GM19395 (cell line): ENCODE results near the gene SCFD2.
A peak's percentile ranks its signal among the peaks of the same experiment; 100 is the strongest.
"Not testable (repeated sequence)": the region's sequence is repeated elsewhere in the genome, so short reads cannot be mapped to it uniquely, and the experiment has no call there.

Experiments used
- ATAC-seq: cut with Tn5 transposase; IDR thresholded peaks from one replicate; pipeline ENCODE4 v1.9.1; 2021; ENCODE audit warnings: mild to moderate bottlenecking, moderate library complexity; ENCODE audit not compliant: unreplicated experiment

The SCFD2 gene

DNA sequence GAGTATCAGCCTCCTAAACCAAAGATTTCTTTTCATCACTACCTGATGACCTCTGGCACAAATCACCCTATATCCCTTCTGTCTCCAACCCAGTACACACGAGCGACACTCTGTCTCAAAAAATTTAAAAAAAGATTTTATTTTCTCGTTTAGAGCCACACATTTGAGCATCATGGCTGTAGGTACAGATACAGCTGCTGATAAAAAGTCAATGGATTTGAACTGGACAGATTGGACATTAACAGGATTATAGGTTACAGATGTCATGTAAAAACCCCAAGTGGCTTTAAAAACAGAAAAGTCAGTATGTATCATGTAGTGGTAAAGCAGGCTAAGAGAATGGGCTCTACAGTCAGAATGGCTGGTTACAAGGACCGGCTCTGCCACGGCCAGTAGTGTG, 171.1 kb downstream of the SCFD2 start:
- no peak for ATAC-seq

DNA sequence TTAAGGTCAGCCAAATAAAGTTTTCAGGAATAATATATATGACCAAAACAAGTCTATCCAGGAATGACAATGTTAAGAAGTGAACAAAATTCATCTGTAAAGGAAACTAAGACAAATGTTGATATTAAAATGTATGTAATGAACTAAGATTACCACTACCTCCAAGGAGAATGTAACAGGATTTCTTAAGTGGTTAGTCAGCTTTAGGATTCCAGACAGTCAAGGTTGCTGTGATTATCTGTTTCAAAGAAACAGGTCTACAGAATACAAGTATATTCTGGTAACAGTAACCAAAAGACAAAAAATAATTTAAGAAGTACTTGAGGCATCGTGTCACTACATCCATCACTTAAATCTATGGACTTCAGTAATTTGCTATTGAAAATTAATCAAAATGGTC, 172.8 kb downstream of the SCFD2 start:
- no peak for ATAC-seq

DNA sequence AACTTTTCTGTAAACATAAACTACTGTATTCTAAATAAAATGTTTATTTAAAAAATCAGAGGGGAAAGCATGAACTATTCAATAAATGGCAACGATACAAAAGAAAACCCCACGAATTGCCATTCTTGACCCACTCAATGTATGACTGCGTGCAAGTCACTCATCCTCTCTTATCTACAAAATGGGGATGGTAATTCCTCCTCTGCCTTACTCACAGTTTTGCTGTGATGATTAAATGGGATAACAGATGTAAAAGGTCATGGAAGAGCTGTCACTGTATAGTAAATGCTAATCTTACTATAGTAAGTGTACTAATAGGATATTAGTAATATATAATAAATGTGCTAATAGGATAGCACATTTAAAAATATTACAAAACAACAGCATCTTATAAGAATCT, 173.4 kb downstream of the SCFD2 start:
- no peak for ATAC-seq

DNA sequence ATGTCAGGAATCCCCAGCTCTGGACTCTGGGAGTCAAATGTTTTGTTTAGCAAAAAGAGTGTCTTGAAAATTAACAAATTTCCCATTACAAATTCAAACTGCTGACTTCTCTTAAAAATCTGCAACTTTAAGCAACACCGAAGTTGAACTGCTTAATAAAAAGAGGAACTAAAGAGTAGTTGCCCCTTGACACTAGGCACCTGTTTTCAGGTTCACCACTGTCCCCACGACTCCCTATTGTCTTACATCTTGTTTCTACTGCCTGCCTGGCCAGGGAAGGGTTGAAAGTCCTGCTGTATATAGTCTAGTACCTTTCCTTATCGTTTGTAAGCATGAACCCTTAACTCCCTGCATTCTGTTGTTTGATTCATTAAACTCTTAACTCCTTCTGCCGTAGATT, 173.9 kb downstream of the SCFD2 start:
- no peak for ATAC-seq

DNA sequence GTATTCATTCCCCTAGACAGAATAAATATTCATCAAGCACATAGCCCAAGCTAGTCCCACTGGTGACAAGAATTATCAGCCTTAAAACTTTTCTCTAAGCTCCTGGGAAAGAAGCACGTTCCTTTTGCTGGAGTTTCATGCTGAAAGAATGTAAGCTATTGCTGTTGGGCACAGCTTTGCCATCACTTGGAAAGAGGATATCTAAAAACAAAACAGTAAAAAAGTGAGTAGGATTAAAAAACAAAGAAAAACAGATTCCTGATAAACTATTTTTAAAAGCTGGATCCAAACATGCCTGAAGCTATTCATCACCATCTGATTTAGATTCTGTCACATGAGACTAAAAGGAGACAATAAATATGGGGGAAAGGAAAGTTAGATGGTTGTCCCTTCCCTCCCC, 176.8 kb downstream of the SCFD2 start:
- no peak for ATAC-seq

DNA sequence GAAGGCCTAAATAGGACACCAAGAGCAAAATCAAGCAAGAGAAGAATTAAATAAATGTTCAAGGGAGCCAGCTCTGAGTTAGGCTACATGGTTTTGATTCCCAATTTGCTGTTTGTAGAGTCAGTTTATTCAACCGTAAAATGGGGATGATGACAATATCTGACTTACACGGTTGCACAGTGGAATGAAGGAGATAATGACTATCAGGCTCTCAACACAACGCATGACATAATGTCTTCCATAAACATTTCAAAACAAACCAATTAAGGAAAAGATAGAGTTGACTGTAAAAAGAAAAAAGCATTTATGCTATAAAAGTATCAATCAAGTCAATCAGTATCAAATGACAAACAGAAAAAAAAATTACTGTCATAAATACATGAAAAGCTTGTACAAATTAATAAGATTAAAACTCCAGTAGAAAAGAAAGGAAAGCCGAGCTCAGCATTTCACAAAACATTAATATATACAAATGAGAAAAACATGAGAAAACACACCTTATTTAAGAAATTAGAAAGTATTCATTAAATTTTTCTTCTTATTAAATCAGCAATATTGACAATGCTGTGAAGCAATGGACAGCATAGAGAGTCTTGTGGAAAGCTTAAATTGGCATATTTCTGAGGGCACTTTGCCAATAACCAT, 179.0 kb downstream of the SCFD2 start:
- no peak for ATAC-seq

DNA sequence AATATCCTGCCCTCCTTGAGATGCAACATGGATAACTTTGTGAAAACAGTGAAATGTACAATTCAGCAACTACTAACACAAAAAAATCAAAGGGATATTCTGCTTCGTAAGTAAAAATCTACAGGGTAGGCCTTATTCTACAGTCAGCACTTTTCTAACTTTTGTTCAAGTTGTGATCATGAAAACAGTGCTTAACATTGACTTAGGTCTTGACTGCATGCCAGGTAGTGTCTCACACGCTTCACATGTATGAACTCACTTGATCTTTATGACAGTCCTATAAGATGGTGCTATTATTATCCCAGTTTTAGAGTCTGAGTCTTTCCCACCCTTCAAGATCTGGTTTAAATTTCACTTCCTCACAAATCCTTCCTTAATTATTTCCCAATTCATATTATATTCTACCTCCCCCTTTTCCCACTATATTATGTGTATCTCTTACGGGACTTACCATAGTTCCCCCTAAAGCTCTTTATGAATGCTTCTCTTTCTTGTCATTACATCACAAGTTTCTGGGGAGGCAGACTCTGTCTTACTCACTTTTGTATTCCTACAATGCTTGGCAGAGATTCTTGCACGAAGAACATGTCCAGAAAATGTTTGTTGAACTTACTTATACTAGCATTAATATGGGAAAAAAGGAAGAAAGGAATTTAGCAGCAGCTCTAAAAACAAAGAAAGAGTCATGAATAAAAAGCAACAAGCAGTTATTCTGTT, 179.8 kb downstream of the SCFD2 start:
- ATAC-seq = no peak

DNA sequence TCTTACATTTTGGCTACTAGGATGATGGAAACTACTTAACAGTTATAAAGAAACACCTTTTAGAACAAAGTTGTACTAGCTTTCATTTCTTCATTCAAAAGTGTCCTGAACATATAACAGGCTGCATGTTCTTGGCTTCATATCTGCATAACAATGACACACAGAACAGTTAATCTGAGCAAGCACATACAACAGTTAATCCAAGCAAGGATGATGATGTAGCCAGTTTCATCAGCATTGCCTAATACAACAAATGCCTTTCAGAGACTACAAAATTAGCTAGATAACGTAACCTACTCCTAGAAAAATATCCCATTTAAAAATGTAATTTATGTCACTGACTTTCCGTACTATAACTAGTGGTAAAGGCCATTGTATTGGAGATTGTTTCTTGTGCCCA, 182.1 kb downstream of the SCFD2 start:
- no peak for ATAC-seq

DNA sequence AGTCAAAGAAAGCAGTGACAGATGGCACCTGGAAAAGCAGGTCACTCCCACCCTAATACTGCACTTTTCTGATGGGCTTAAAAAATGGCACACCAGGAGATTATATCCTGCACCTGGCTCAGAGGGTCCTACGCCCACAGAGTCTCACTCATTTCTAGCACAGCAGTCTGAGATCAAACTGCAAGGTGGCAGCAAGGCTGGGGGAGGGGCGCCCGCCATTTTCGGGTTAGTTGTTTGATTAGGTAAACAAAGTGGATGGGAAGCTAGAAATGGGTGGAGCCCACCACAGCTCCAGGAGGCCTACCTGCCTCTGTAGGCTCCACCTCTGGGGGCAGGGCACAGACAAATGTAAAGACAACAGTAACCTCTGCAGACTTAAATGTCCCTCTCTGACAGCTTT, 188.1 kb downstream of the SCFD2 start:
- not testable (repeated sequence) for ATAC-seq

DNA sequence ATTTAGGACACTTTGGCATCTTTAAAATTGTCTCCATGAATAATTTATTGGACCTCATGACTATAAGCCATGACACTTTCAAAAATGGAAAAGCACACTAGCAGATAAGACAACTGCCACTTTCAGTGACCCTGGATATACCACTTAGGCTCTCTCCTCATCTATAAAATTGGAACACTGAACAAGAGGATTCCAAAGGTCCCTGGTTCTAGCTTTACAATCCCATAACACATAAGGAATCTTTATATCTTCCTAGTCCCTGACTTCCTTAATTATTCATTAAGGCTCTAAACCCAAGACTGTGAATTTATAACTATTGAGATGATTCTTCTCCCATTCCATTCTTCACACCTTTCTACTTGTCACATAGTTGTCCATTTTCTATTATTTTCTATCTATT, 190.2 kb downstream of the SCFD2 start:
- ATAC-seq = no peak

DNA sequence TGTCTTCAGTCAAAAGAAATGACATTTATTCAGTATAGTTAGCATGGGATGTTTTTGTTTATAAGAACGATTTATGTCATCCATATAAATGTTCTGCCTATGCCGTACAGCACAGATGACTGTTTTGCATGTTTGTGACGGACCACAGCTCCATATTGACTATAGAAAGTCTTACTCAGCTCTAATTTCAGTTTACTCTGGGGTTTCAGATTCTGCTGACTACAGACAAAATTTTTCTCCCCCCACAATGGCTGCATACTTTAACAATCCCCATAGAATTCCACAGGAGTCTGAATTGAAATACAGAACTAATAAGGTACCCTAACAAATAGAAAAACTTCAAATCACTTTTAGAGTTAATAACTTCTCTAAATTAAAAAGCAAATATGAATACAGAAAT, 191.0 kb downstream of the SCFD2 start:
- ATAC-seq = no peak

DNA sequence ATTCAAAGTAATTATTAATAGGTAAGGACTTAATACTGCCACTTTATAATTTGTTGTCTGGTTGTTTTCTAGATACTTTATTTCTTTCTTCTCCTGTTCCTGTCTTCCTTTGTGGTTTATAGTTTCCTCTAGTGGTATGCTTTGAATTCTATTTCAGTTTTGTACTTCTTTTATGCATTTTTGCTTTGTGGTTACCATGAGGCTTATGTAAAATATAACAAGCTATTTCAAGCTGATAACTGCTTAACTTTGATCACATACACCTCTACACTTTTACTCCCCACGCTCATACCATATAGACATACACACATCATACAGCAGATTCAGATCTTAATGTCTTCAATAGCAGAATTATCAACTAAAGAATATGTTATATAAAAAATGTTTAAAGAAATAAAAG, 192.3 kb downstream of the SCFD2 start:
- no peak for ATAC-seq

DNA sequence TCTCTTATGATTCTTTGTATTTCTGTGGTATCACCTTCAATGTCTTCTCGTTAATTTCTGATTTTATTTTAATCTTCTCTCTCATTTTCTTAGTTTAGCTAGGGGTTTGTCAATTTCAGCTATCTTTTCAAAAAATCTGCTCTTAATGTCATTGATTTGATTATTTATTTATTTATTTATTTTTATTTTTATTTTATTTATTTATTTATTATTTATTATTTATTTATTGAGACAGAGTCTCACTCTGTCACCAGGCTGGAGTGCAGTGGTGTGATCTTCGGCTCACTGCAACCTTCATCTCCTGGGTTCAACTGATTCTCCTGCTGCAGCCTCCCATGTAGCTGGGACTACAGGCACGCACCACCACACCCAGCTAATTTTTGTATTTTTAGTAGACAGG, 194.1 kb downstream of the SCFD2 start:
- no peak for ATAC-seq

DNA sequence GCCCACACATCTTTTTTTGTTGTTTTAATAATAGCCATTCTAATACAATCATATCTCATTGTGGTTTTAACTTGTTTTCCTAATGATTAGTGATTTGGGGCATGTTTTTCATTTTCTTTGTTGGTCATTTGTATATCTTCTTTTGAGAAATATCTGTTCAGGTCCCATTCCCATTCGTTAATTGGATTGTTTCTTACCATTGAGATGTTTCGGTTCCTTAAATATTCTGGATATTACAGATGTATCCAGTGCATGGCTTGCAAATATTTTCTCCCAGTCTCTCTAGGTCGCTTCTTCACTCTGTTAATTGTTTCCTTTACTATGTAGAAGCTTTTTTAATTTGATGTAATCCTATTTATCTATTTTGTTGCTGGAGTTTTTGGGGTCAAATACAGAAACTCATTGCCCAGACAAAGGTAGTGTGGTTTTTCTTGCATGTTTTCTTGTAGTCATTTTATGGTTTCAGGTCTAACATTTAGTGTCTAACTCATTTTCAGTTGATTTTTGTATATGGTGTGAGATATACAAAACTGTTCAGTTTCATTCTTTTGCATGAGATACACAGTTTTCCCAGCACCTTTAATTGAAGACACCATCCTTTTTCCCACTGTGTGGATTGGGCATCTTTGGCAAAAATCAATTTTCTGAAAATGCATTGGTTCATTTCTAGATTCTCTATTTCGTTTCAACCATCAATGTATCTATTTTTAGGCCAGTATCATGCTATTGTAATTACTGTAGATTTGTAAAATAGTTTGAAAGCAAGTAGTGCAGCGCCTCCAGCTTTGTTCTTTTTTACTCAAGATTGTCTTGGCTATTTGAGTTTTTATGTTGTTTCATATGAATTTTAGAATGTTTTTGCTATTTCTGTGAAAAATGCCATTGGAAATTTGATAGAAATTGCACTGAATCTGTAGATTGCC, 195.9 kb downstream of the SCFD2 start:
- peak; percentile 70 for ATAC-seq

DNA sequence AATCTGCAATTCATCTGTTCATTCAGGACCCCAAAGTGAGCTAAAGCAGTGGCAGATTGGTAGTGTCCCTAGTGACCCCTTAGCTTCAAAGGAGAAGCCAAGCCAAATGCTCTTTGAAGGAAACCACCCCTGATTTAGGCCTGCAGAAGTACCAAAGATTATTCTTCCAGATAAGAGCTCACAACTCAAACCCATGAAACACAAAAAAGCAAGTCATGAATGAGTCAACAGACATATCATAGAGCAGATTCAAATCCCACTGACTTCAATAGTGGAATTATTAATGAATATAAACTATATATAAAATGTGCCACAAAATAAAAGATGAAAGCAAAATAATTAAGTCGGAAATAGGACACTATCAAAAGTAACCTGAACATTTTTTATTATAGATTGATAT, 197.6 kb downstream of the SCFD2 start:
- no peak for ATAC-seq

DNA sequence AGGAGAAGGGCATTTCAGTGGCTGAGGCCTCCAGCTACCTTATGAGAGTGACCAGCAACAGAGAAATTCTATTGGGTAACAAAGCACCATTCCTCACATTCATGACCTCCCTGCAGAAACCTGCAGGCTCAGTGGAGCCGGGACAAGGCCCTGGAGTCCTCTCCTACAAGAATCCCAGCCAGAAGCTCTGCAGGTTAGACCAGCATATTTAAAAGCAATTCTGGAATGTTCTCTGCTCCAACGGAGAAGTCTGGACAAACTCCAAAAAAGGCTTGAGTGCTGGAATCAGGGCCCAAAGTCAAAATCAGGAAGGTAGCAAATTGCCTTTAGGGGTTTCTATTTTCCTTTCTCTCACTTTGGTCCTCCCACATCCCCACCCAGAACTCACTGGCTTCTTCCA, 202.9 kb downstream of the SCFD2 start:
- no peak for ATAC-seq

DNA sequence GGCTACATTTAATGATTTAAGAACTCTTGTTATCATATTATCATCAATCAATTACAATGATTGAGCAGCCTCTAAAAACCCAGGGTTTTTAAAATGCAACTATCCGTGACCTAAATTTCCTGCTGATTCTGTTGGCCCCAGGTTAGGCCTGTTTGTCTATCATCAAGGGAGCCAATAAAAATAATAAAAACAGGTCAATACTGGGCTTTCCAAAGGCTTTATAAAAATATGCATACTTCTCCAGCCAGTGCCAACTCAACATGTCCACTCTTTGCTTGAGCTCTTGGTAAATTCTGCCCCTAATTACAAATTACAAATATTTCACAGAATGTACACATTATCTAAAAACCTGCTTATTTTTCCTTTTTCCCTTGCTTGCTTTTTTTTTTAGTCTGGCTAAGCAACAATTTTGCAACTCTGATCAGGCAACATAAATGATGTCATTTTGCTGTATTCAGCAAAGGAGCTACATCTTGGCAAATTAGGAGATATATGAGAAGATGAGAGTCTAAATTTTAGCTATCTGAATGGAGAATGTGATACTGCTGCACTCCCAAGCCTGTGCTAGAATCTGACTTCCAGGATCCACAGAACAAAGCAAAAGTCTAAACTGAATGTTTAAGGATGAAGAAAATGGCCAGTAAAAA, 204.0 kb downstream of the SCFD2 start:
- no peak for ATAC-seq

DNA sequence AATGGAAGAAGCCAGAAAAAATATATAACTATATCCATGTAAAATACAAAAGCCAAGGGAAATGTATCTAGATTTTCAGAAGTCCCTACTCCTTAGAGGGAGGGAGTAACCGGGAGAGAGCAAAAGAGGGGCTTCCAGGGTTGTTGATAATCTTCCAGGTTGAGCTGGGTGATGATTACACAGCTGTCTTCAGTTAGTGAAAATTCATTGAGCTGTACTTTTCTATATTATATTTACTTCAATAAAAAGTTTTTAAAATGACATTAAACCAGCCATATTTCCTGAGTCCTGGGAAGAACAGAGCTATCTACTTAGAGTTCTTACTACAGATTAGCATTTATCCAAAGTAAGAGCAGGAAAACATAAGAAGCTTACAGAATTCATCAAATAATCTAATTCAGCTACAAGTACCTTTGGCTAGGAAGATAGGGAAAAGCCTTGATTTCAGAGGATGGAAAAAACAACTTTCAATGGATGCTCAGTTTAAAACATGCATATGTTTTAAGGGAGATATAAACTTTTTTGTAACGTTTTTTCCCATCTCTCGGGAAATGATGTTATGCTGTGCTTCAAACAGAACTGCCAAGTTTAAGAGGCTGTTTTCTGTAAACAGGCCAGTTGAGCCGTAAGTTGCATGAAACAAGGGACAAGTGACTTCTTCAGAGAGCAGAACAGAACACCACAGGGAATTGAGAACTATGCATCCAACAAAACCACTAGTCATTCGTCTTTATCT, 204.6 kb downstream of the SCFD2 start:
- ATAC-seq = no peak

DNA sequence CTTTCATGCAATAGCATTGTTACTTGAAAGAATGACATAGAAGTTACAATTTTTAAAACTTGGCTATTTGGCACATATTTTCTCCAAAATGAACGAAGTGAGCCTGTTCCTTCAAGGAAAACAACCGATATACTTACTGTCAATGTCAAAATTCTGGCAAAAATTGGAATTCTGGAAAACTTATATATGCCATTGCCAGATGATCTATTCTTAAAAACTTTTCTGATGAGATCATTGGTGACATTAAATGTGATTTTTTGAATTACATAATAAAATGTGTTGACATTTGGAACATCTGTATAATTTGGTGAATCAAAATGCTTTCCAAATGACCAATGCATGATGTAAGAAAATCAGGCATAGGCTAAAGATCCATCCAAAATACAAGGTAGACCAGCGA, 209.0 kb downstream of the SCFD2 start:
- no peak for ATAC-seq

DNA sequence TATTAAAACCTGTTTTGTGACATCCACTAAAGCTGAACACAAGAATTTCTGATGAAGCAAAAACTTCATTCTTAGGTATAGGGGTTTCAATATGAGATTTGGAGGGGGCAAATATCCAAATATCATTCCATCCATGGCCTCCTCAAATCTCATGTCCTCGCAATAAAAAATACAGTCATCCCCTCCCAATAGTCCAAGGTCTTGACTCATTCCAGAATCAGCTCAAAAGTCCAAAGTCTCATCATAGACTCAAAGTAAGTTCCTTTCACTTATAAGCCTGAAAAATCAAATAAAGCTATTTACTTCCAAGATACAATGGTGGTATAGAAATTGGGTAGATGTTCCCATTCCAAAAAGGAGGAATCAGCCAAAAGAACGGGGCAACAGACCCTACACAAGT, 213.4 kb downstream of the SCFD2 start:
- ATAC-seq = no peak

DNA sequence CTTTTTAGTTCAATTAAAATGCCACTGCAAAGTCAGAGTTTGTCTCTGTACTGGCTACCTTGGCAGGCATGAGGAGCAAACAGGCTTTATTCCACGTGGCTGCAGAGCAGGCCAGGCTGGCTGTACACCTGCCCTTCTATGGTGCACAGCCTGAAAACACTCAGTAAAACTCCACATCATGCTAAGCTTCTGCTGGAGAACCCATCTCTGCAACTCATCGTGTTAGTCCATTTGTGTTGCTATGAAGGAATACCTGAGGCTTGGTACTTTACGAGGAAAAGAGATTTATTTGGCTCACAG, 214.4 kb downstream of the SCFD2 start:
- ATAC-seq = no peak
